Measurements from ENCODE around the gene OSTN.

GRCh38 chr3:191221638-191222037 is 22.6 kb downstream of the OSTN start:
- TF ChIP-seq CTCF (conservative IDR thresholded peaks at IDR 0.05; ENCODE audit: low read length) (no peak), EZH2phosphoT487 (IDR thresholded peaks at IDR 0.05; ENCODE audit: borderline replicate concordance, low read depth, low read length) (no peak)
